ACHN (cell line): ENCODE measurements around the gene ZNF737.
"Not testable (repeated sequence)": the region's sequence is repeated elsewhere in the genome, so short reads cannot be mapped to it uniquely, and the experiment has no call there.

Experiments
- DNase-seq: peaks from one replicate; pipeline ENCODE4 v3.0.0-alpha.2; 2015
- in situ Hi-C: cut with HindIII; loops from 2 replicates; pipeline ENCODE4 v1.10.0; 2017; ENCODE audit warnings: low sequenced_read_pairs, low pct_ligation_motif_present, low pct_unique_long_range_greater_than_20kb

ZNF737 gene

GRCh38 chr19:20565321-20566018 lies at the start of gene ZNF737:
TSS of gene ZNF737 (minus strand) at chr19:20565781. CDS start at chr19:20565640, 141 bp downstream.
- in situ Hi-C loops: no loop called here

GRCh38 chr19:20614971-20615370 lies 49.4 kb upstream of the ZNF737 start:
- DNase-seq, in situ Hi-C loops: not testable (repeated sequence)

More at GRCh38 chr19:20565321-20566018, at the start of gene ZNF737:
- no peak for DNase-seq

GRCh38 chr19:20612711-20613316 lies 47.2 kb upstream of the ZNF737 start:
- in situ Hi-C loops: no loop called here
- no peak for DNase-seq

GRCh38 chr19:20611866-20612265 lies 46.3 kb upstream of the ZNF737 start:
- no peak for DNase-seq
- in situ Hi-C loops: no loop called here

GRCh38 chr19:20607943-20608342 lies 42.4 kb upstream of the ZNF737 start:
- in situ Hi-C loops: no loop called here
- DNase-seq: no peak

- no peak for DNase-seq
- in situ Hi-C loops: no loop called here
Observed at GRCh38 chr19:20558571-20558970, 7.0 kb downstream of the ZNF737 start.

- in situ Hi-C loops: no loop called here
- no peak for DNase-seq
Observed at GRCh38 chr19:20558011-20558410, 7.6 kb downstream of the ZNF737 start.

GRCh38 chr19:20544667-20545333 lies 20.8 kb downstream of the ZNF737 start:
- in situ Hi-C loops, DNase-seq: not testable (repeated sequence)

- DNase-seq, in situ Hi-C loops: not testable (repeated sequence)
Observed at GRCh38 chr19:20530303-20530702, 35.3 kb downstream of the ZNF737 start.

- DNase-seq: no peak
- in situ Hi-C loops: no loop called here
Observed at GRCh38 chr19:20513189-20513904, 52.2 kb downstream of the ZNF737 start.

GRCh38 chr19:20503476-20503875 lies 62.1 kb downstream of the ZNF737 start:
- no peak for DNase-seq

More at GRCh38 chr19:20503476-20503875, 62.1 kb downstream of the ZNF737 start:
- in situ Hi-C loops: no loop called here
